Gastrocnemius medialis (tissue), 4 donors: Measurements from ENCODE around the gene SPATS2L.

Experiments
- CTCF ChIP-seq, 5 experiments: fragments of 450-650 bp in 3 of 5; fragments of 200-600 bp in 2 of 5; sonication (generic) in 2 of 5; IDR thresholded peaks in 4 of 5; conservative IDR thresholded peaks in 1 of 5; 1 replicate in 4 of 5; 2 replicates in 1 of 5; pipeline ENCODE4 v1.5.1; 2016 to 2019; ENCODE audit warnings: antibody characterized with exemption in 5 of 5, mild to moderate bottlenecking in 3 of 5, moderate library complexity in 3 of 5
- POLR2A ChIP-seq, 2 donors: fragments of 450-650 bp; IDR thresholded peaks; one replicate each; pipeline ENCODE4 v1.6.1; 2017; ENCODE audit warnings: antibody characterized with exemption in 2 of 2, mild to moderate bottlenecking in 2 of 2, moderate library complexity in 2 of 2

GRCh38 chr2:200456567-200456966 is 150.1 kb downstream of the SPATS2L start:
- TF ChIP-seq CTCF (IDR thresholded peaks at IDR 0.05 in 4 of 5, conservative IDR thresholded peaks at IDR 0.05 in 1 of 5) = no peak
- TF ChIP-seq POLR2A (IDR thresholded peaks at IDR 0.05) = no peak
